ENCODE measurements around the gene AMOTL2. TPM values are rescaled to one million over a fixed set of nuclear protein-coding genes. Genes with fewer than 3 reads are reported as not detected.

AMOTL2 gene
- total RNA-seq, 1 experiment from 2014 or later, result 59.6 TPM

DNA sequence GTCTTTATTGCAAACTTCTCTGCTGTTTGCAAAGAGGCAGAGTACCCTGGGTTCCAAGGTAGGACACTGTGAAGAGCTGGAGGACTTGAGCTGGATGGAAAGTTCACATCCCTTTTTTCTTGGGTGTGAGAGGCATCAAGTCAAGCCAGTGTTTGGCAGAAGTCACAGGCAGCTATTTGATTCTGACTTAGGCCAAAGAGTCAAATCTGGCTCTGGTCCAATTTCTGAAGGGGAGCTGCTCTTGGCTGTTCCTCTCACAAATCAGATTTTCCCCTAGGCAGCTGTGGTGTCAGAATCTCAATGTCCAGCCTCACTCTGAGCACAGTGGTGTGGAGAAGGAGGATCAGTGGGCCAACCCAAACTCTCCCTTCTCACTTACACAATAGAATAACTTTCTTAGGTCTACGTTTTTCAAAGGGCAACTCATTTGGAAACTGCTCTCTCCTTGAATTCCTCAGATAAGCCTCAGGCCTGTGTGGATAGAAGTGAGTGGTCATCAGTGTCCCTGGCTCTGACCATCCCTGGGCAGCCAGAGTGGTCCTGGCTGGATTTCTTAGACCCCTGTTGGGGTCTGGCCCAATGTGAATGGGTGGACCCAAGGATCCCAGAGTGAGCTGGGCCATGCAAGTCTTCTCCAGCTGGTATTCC, 18.2 kb upstream of the AMOTL2 start:
- TF ChIP-seq CTCF (conservative IDR thresholded peaks at IDR 0.05; ENCODE audit: low read depth, low read length), result no peak
- TF ChIP-seq EZH2 (IDR thresholded peaks at IDR 0.05; ENCODE audit: borderline replicate concordance, low read depth, low read length, poor library complexity, severe bottlenecking), result no peak
- no peaks in the 10 kb centered on the region for H3K9me3 ChIP-seq (ENCODE audit: low read depth, low read length, poor library complexity, severe bottlenecking)
- H3K27me3 ChIP-seq (replicated peaks; ENCODE audit: insufficient read depth, low read depth, low read length, poor library complexity), result peaks cover 6% of the 10 kb centered on the region
- ChIA-PET POLR2A (ENCODE audit: low non-redundant PET) (no interaction called here), CTCF (no interaction called here)
- no peaks in the 10 kb centered on the region for H3K36me3 ChIP-seq (ENCODE audit: insufficient read depth, low read length, poor library complexity, severe bottlenecking)
- no peak overlapping the region for H3K27ac ChIP-seq (ENCODE audit: low read depth, low read length, poor library complexity, severe bottlenecking)
- H3K4me1 ChIP-seq (ENCODE audit: insufficient read depth, low read length, poor library complexity, severe bottlenecking), result no peaks in the 10 kb centered on the region
- no peak for DNase-seq (ENCODE audit: low spot score)
- no TSS peak for BruUV-seq (replicated peaks)
- no peak overlapping the region for H3K4me3 ChIP-seq (ENCODE audit: low read depth, low read length, poor library complexity, severe bottlenecking)
- intact Hi-C loops (cut with micrococcal nuclease; ENCODE audit: unreplicated experiment), result no loop called here

- ChIA-PET CTCF (no interaction called here), POLR2A (ENCODE audit: low non-redundant PET) (no interaction called here)
- TF ChIP-seq CTCF (conservative IDR thresholded peaks at IDR 0.05; ENCODE audit: low read depth, low read length) (no peak), EZH2 (IDR thresholded peaks at IDR 0.05; ENCODE audit: borderline replicate concordance, low read depth, low read length, poor library complexity, severe bottlenecking) (no peak)
- no peak overlapping the region for H3K27ac ChIP-seq (ENCODE audit: low read depth, low read length, poor library complexity, severe bottlenecking)
- H3K4me3 ChIP-seq (ENCODE audit: low read depth, low read length, poor library complexity, severe bottlenecking), result no peak overlapping the region
- BruUV-seq (replicated peaks), result no TSS peak
- no peaks in the 10 kb centered on the region for H3K27me3 ChIP-seq (replicated peaks; ENCODE audit: insufficient read depth, low read depth, low read length, poor library complexity)
- intact Hi-C loops (cut with micrococcal nuclease; ENCODE audit: unreplicated experiment), result no loop called here
- H3K36me3 ChIP-seq (ENCODE audit: insufficient read depth, low read length, poor library complexity, severe bottlenecking), result no peaks in the 10 kb centered on the region
- DNase-seq (ENCODE audit: low spot score), result no peak
- H3K9me3 ChIP-seq (ENCODE audit: low read depth, low read length, poor library complexity, severe bottlenecking), result no peaks in the 10 kb centered on the region
- H3K4me1 ChIP-seq (ENCODE audit: insufficient read depth, low read length, poor library complexity, severe bottlenecking), result no peaks in the 10 kb centered on the region
Measured at GRCh38 chr3:134389865-134390264, 15.6 kb upstream of the AMOTL2 start.

DNA sequence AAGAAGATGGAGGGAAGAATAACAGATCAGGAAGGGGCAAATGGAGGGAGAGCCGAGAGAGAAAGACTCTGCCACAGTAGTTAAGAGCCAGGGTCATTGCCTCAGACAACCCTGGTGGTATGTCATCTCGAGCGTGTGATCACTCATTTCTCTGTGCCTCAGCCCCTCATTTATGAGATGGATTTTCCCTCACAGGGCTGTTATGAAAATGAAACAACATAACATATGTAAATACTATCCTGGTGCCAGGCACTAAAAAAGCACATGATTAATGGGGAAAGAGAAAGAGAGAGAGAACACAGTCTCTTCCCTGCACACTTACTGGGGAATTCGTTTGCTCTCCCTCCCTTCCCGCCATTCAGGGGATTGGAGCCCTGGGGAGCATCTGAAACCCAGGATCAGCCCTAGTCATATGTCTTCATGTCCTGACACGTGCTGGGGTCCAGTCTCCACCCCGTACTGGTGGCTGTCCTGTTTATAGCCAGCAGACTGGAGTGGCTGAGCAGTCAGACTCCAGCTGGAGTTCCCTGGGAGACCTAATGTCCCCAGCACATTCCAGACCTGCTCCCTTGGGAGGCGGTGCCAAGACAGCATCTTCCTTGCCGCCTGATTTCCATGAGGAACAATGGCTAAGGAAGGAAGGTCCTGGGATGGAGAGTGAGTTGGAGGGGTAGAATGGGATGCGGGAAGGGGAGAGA, 14.7 kb upstream of the AMOTL2 start:
- BruUV-seq (replicated peaks), result no TSS peak
- no peaks in the 10 kb centered on the region for H3K4me1 ChIP-seq (ENCODE audit: insufficient read depth, low read length, poor library complexity, severe bottlenecking)
- H3K9me3 ChIP-seq (ENCODE audit: low read depth, low read length, poor library complexity, severe bottlenecking), result no peaks in the 10 kb centered on the region
- no peak overlapping the region for H3K27ac ChIP-seq (ENCODE audit: low read depth, low read length, poor library complexity, severe bottlenecking)
- H3K36me3 ChIP-seq (ENCODE audit: insufficient read depth, low read length, poor library complexity, severe bottlenecking), result no peaks in the 10 kb centered on the region
- no peak overlapping the region for H3K4me3 ChIP-seq (ENCODE audit: low read depth, low read length, poor library complexity, severe bottlenecking)
- TF ChIP-seq CTCF (conservative IDR thresholded peaks at IDR 0.05; ENCODE audit: low read depth, low read length) (no peak), EZH2 (IDR thresholded peaks at IDR 0.05; ENCODE audit: borderline replicate concordance, low read depth, low read length, poor library complexity, severe bottlenecking) (no peak)
- intact Hi-C loops (cut with micrococcal nuclease; ENCODE audit: unreplicated experiment), result no loop called here
- ChIA-PET CTCF (no interaction called here), POLR2A (ENCODE audit: low non-redundant PET) (no interaction called here)
- DNase-seq (ENCODE audit: low spot score), result no peak
- H3K27me3 ChIP-seq (replicated peaks; ENCODE audit: insufficient read depth, low read depth, low read length, poor library complexity), result no peaks in the 10 kb centered on the region

All from A673 (cell line).